Non-pigmented ciliary epithelial cell (primary cell): Measurements from ENCODE around the gene DYNLT2.
"Not testable (repeated sequence)": the region's sequence is repeated elsewhere in the genome, so short reads cannot be mapped to it uniquely, and the experiment has no call there.

ENCODE experiments used
- DNase-seq: peaks from one replicate; pipeline ENCODE4 v3.0.0-alpha.2; 2010; ENCODE audit warnings: low read depth

DYNLT2 gene

DNA sequence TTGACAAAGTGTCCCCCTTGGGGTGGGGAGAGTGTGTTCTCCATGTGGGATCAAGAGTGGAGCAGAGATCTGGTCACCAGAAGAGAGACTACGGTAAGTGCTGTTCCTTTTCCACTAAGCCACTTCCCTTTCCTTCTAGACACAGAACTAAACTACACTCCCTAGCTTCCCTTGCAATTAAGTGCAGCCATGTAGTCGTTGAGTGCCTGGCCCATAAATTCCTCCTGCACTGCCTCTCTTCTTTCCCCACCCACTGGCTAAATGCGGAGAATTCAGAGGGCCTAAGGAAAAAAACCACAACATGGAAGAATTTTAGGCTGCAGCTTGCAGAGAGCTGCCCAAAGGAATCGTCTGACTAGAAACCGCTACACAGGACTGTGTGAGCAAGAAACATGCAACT lies 51.1 kb downstream of the DYNLT2 start:
- no peak for DNase-seq

DNA sequence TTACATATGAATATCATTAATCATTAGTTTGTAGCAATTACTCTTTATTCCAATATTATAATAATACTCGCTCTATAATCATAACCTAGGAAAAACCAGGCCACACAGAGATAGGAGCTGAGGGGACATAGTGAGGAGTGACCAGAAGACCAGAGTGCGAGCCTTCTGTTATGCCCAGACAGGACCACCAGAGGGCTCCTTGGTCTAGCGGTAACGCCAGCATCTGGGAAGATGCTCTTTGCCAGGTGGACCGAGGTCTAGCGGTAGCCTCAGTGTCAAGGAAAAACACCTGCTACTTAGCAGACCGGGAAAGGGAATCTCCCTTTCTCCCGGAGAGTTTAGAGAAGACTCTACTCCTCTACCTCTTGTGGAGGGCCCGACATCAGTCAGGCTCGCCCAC lies 54.3 kb downstream of the DYNLT2 start:
- not testable (repeated sequence) for DNase-seq

DNA sequence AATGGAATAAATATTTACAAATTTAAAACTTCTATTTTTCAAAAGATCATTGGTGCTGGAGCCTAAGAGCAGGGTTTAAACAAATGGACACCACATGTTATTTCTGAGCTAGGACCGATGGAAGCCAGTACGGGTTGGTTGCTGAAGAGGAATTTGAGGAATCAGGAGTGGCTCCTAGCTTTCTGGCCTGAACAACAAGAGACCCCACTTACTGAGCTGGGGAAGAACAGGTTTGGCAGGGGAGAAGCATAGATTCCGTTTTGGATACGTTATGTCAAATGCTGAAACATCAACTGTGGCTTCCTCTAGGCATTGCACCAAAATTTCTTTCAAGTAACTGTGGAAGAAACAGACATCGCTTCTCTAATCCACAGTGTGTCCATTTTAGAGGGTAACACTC lies 56.2 kb downstream of the DYNLT2 start:
- DNase-seq: no peak

DNA sequence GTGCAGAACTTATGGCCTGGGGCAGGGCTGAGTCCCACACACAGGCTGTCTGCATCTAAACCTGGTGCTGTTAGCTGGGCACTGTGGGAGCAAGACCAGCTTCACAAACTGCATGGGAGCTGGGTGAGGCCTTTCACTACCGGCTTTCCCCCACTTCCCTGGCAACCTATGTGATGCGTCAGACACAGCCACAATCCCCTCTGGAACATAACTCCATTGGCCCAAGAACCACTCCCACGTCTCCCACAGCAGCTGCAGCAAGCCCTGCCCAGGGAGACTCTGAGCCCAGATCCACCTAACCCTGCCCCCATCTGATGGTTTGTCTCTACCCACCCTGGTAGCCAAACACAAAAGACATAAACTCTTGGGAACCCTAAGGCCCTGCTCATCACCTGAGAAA lies 58.9 kb downstream of the DYNLT2 start:
- no peak for DNase-seq

- DNase-seq: no peak
These were observed 60.1 kb downstream of the DYNLT2 start for GRCh38 chr6:169691260-169691659.
